ENCODE results near the gene GNA12.

Gene GNA12

DNA sequence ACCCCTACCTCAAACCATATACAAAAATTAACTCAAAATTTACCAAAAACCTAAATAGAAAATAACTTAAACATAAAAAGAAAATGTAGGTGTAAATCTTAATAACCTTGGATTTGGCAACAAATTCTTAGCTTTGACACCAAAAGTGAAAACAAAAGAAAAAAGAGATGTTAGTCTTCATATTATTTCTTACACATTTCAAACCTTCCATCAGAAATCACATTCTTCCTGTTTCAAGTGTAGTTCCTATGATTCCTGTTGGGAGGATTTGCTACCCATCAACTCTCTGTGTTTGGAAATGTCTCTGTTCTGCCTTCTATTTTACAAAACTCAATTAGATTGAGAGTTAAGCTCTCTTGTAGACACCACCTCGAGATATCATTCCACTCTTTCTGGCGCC is 62.0 kb downstream of the GNA12 start:
- H3K4me1 ChIP-seq (ENCODE audit: control insufficient read depth, insufficient read depth, low read length) = peaks cover 29% of the 10 kb centered on the region
- H3K9ac ChIP-seq (ENCODE audit: low read length) = no peak overlapping the region
- no peak overlapping the region for H3K4me3 ChIP-seq (ENCODE audit: low read length)
- DNase-seq (ENCODE audit: low read depth) = no peak
- H3K9me3 ChIP-seq (ENCODE audit: control insufficient read depth, low read length) = no peaks in the 10 kb centered on the region
- H3K27me3 ChIP-seq (replicated peaks; ENCODE audit: control insufficient read depth, insufficient read depth, low read length) = no peaks in the 10 kb centered on the region
- peaks cover 9% of the 10 kb centered on the region for H3K36me3 ChIP-seq (ENCODE audit: control insufficient read depth, insufficient read depth, low read length, severe bottlenecking)

DNA sequence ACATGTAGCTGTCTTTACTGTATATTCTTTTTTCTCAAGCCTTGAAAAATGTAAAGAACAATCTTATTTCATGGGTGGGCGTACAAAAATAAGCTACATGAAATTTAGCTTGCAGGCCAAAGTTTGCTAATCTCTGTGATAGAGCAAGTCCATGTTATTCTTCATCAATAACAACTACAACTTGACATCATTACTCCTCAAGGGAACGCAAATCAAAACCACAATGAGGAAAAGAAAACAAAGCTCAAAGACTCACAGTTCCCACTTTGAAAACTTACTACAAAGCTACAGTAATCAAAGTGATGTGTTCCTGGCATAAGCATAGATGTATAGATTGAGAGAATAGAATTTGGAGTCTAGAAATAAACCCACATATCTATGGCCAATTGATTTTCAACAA is 62.5 kb downstream of the GNA12 start:
- Histone ChIP-seq H3K9me3 (ENCODE audit: control insufficient read depth, low read length) (no peaks in the 10 kb centered on the region), H3K36me3 (ENCODE audit: control insufficient read depth, insufficient read depth, low read length, severe bottlenecking) (peaks cover 8% of the 10 kb centered on the region), H3K4me3 (ENCODE audit: low read length) (no peak overlapping the region), H3K4me1 (ENCODE audit: control insufficient read depth, insufficient read depth, low read length) (peaks cover 34% of the 10 kb centered on the region), H3K27me3 (replicated peaks; ENCODE audit: control insufficient read depth, insufficient read depth, low read length) (no peaks in the 10 kb centered on the region), H3K9ac (ENCODE audit: low read length) (no peak overlapping the region)
- DNase-seq (ENCODE audit: low read depth) = peak; percentile 5

- no peaks in the 10 kb centered on the region for H3K27me3 ChIP-seq (replicated peaks; ENCODE audit: control insufficient read depth, insufficient read depth, low read length)
- H3K9ac ChIP-seq (ENCODE audit: low read length) = no peak overlapping the region
- peaks cover 31% of the 10 kb centered on the region for H3K4me1 ChIP-seq (ENCODE audit: control insufficient read depth, insufficient read depth, low read length)
- H3K36me3 ChIP-seq (ENCODE audit: control insufficient read depth, insufficient read depth, low read length, severe bottlenecking) = no peaks in the 10 kb centered on the region
- H3K4me3 ChIP-seq (ENCODE audit: low read length) = no peak overlapping the region
- H3K9me3 ChIP-seq (ENCODE audit: control insufficient read depth, low read length) = no peaks in the 10 kb centered on the region
- DNase-seq (ENCODE audit: low read depth) = peak; percentile 33
Observed at GRCh38 chr7:2779051-2779450, 65.1 kb downstream of the GNA12 start.

DNA sequence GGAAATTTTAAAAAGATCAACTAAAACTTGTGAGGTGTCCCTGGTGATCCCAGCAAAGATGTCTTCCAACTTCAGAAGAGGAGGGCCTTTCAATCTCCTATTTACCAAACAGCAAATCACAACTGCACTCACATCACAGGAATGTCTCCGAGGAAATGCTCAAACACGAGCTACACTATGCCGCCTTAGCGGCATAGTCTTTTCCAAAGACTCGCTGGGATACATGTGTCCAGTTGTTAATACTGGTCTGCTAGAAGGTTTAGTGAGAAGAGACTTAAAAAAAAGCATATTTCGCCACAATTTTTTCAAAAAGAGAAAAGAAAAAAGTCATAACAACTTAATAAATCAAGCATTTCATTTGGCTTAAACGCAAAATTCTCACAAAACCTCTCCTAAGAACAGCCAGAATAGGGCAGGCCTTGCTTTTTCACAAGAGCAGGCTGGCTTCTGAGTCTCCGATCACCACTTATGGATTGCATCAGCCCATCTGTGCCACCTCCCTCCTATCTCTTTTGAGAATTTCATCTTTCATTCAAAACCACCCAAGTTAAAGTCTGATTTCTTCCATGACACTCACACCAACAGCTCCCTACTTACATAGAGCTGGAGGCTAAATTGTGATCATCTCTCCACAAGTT is 66.1 kb downstream of the GNA12 start:
- Histone ChIP-seq H3K4me3 (ENCODE audit: low read length) (no peak overlapping the region), H3K36me3 (ENCODE audit: control insufficient read depth, insufficient read depth, low read length, severe bottlenecking) (peaks cover 3% of the 10 kb centered on the region), H3K27me3 (replicated peaks; ENCODE audit: control insufficient read depth, insufficient read depth, low read length) (no peaks in the 10 kb centered on the region), H3K9ac (ENCODE audit: low read length) (peak overlapping the region; percentile 56), H3K4me1 (ENCODE audit: control insufficient read depth, insufficient read depth, low read length) (peaks cover 31% of the 10 kb centered on the region), H3K9me3 (ENCODE audit: control insufficient read depth, low read length) (no peaks in the 10 kb centered on the region)
- DNase-seq (ENCODE audit: low read depth) = peak; percentile 20

GRCh38 chr7:2776401-2776800 is 67.7 kb downstream of the GNA12 start:
- H3K4me1 ChIP-seq (ENCODE audit: control insufficient read depth, insufficient read depth, low read length) = peaks cover 31% of the 10 kb centered on the region
- no peaks in the 10 kb centered on the region for H3K27me3 ChIP-seq (replicated peaks; ENCODE audit: control insufficient read depth, insufficient read depth, low read length)
- H3K9me3 ChIP-seq (ENCODE audit: control insufficient read depth, low read length) = no peaks in the 10 kb centered on the region
- no peak overlapping the region for H3K4me3 ChIP-seq (ENCODE audit: low read length)
- no peak for DNase-seq (ENCODE audit: low read depth)
- no peak overlapping the region for H3K9ac ChIP-seq (ENCODE audit: low read length)
- peaks cover 8% of the 10 kb centered on the region for H3K36me3 ChIP-seq (ENCODE audit: control insufficient read depth, insufficient read depth, low read length, severe bottlenecking)

DNA sequence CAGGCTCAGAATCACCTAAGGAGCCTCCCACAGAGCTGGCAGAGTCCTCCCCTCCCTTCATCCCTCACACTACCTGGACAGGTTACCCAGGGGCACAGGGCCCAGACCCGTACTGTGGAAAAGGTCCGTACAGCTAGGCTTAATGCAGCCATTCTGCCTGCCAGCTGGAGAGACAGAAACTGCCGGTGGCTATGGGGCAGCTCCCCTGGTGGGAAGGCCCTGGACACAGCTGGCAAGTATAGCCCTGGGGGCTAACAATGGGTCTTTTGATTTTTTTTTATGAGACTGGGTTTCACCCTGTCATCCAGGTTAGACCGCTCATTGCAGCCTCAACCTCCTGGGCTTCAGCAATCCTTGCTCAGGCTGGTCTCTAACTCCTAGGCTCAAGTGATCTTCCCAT is 68.3 kb downstream of the GNA12 start:
- Histone ChIP-seq H3K9ac (ENCODE audit: low read length) (no peak overlapping the region), H3K4me3 (ENCODE audit: low read length) (no peak overlapping the region), H3K27me3 (replicated peaks; ENCODE audit: control insufficient read depth, insufficient read depth, low read length) (no peaks in the 10 kb centered on the region), H3K9me3 (ENCODE audit: control insufficient read depth, low read length) (no peaks in the 10 kb centered on the region), H3K36me3 (ENCODE audit: control insufficient read depth, insufficient read depth, low read length, severe bottlenecking) (peaks cover 8% of the 10 kb centered on the region), H3K4me1 (ENCODE audit: control insufficient read depth, insufficient read depth, low read length) (peaks cover 31% of the 10 kb centered on the region)
- no peak for DNase-seq (ENCODE audit: low read depth)

DNA sequence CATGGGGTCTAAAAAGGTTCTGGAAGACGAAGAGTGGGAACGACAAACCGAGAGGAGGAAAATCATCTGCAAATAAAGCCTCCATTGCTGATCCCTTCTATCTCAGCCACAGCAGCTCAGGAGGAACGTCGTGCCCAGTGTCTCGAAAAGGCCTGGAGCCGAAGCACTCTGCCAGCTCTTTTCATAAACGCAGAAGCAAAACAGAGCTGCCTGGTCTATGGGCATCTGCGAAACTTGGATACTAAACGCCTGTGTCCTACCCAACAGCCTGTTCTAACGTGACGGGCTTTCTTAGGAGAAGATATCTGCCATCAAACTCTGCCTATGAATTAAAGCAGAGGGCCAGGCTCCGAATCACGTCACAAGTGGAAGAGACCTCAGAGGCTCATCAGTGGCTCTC is 68.7 kb downstream of the GNA12 start:
- Histone ChIP-seq H3K4me1 (ENCODE audit: control insufficient read depth, insufficient read depth, low read length) (peaks cover 31% of the 10 kb centered on the region), H3K27me3 (replicated peaks; ENCODE audit: control insufficient read depth, insufficient read depth, low read length) (no peaks in the 10 kb centered on the region), H3K9me3 (ENCODE audit: control insufficient read depth, low read length) (no peaks in the 10 kb centered on the region), H3K4me3 (ENCODE audit: low read length) (no peak overlapping the region), H3K36me3 (ENCODE audit: control insufficient read depth, insufficient read depth, low read length, severe bottlenecking) (peaks cover 8% of the 10 kb centered on the region), H3K9ac (ENCODE audit: low read length) (no peak overlapping the region)
- no peak for DNase-seq (ENCODE audit: low read depth)

- no peaks in the 10 kb centered on the region for H3K9me3 ChIP-seq (ENCODE audit: control insufficient read depth, low read length)
- no peak overlapping the region for H3K9ac ChIP-seq (ENCODE audit: low read length)
- no peaks in the 10 kb centered on the region for H3K27me3 ChIP-seq (replicated peaks; ENCODE audit: control insufficient read depth, insufficient read depth, low read length)
- peaks cover 31% of the 10 kb centered on the region for H3K4me1 ChIP-seq (ENCODE audit: control insufficient read depth, insufficient read depth, low read length)
- H3K4me3 ChIP-seq (ENCODE audit: low read length) = no peak overlapping the region
- peaks cover 8% of the 10 kb centered on the region for H3K36me3 ChIP-seq (ENCODE audit: control insufficient read depth, insufficient read depth, low read length, severe bottlenecking)
- DNase-seq (ENCODE audit: low read depth) = no peak
Observed at GRCh38 chr7:2774935-2775334, 69.2 kb downstream of the GNA12 start.

DNA sequence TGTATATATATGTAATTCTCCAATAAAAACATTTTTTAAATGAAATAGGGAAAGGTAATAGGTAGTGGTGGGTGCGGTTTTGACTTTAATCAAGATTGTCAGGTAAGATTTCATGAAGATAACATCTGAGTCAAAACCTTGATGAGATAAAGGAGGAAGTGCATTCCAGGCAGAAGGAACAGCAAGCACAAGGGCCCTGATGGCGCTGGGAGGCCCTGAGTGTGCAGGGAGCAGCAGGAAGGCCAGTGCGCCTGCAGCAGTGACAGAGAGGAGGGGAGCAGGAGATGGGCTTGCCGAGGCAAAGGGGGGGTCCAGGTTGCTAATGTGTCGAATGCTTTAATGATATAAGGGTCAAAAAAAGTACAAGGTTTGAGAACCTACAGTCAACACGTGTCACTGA is 69.8 kb downstream of the GNA12 start:
- Histone ChIP-seq H3K36me3 (ENCODE audit: control insufficient read depth, insufficient read depth, low read length, severe bottlenecking) (peaks cover 8% of the 10 kb centered on the region), H3K27me3 (replicated peaks; ENCODE audit: control insufficient read depth, insufficient read depth, low read length) (no peaks in the 10 kb centered on the region), H3K9ac (ENCODE audit: low read length) (no peak overlapping the region), H3K9me3 (ENCODE audit: control insufficient read depth, low read length) (no peaks in the 10 kb centered on the region), H3K4me1 (ENCODE audit: control insufficient read depth, insufficient read depth, low read length) (peaks cover 31% of the 10 kb centered on the region), H3K4me3 (ENCODE audit: low read length) (no peak overlapping the region)
- no peak for DNase-seq (ENCODE audit: low read depth)

DNA sequence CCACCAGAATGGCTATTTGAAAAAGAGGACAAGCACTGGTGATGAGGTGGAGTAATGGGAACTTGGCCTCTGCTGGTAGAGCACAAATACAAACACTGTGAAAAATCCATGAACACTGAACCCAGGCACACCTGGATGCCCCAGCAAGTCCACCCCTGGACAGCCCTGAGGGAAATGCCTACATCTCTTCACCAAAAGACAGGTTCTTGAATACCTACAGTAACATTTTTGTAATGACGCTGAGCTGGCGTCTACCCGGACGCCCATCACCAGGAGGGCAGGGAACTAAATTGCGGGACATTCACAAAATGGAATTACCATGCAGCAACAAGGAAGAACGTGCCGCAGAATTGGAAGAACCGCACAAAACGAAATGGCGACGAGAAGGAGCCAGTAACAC is 70.5 kb downstream of the GNA12 start:
- Histone ChIP-seq H3K4me1 (ENCODE audit: control insufficient read depth, insufficient read depth, low read length) (peaks cover 27% of the 10 kb centered on the region), H3K4me3 (ENCODE audit: low read length) (no peak overlapping the region), H3K27me3 (replicated peaks; ENCODE audit: control insufficient read depth, insufficient read depth, low read length) (no peaks in the 10 kb centered on the region), H3K36me3 (ENCODE audit: control insufficient read depth, insufficient read depth, low read length, severe bottlenecking) (peaks cover 8% of the 10 kb centered on the region), H3K9me3 (ENCODE audit: control insufficient read depth, low read length) (no peaks in the 10 kb centered on the region), H3K9ac (ENCODE audit: low read length) (no peak overlapping the region)
- no peak for DNase-seq (ENCODE audit: low read depth)

DNA sequence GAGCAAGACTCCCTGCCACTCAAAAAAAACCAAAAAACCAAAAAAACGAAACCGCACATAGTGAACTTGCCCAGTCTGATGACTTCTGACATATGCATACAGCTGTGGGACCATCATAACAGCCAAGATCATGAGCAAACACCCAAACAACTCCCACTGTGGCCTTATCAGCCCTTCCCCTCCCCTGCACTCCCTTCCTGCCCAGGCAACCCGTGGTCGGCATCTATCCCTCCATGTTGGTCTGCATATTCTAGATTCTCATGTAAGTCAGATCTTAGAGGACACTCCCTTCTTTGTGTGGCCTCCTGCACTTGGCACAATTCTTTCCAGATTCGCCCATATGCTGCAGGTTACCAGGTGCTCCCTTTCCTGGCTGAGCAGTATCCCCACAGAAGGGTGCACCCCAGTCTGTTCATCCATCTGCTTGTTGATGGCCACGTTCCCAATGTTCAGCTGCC is 72.8 kb downstream of the GNA12 start:
- Histone ChIP-seq H3K4me3 (ENCODE audit: low read length) (no peak overlapping the region), H3K27me3 (replicated peaks; ENCODE audit: control insufficient read depth, insufficient read depth, low read length) (no peaks in the 10 kb centered on the region), H3K4me1 (ENCODE audit: control insufficient read depth, insufficient read depth, low read length) (peaks cover 4% of the 10 kb centered on the region), H3K9ac (ENCODE audit: low read length) (no peak overlapping the region), H3K36me3 (ENCODE audit: control insufficient read depth, insufficient read depth, low read length, severe bottlenecking) (peaks cover 8% of the 10 kb centered on the region), H3K9me3 (ENCODE audit: control insufficient read depth, low read length) (no peaks in the 10 kb centered on the region)
- DNase-seq (ENCODE audit: low read depth) = no peak

DNA sequence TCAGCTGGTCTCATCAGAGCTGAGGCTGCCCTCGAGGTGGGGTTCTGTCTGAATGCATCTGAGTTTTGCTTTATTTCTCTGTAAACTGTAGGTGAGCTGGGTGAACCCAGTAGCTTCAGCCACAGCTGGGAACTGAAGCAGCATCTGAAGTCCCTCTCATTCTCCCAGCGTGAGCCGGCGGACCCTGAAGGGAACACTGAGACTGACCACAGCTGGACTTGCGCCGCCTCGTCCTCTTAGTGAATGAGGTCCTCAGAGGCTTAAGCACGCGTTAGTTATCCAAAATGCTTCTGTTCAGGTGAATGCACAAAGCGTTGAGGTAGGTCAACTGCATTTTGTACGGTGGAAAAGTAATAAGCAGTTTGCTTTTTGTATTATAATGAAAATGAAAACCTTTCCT is 79.5 kb downstream of the GNA12 start:
- Histone ChIP-seq H3K4me3 (ENCODE audit: low read length) (no peak overlapping the region), H3K9me3 (ENCODE audit: control insufficient read depth, low read length) (no peaks in the 10 kb centered on the region), H3K9ac (ENCODE audit: low read length) (no peak overlapping the region), H3K4me1 (ENCODE audit: control insufficient read depth, insufficient read depth, low read length) (peaks cover 42% of the 10 kb centered on the region), H3K36me3 (ENCODE audit: control insufficient read depth, insufficient read depth, low read length, severe bottlenecking) (no peaks in the 10 kb centered on the region), H3K27me3 (replicated peaks; ENCODE audit: control insufficient read depth, insufficient read depth, low read length) (no peaks in the 10 kb centered on the region)
- no peak for DNase-seq (ENCODE audit: low read depth)
